PC-3 (cell line): ENCODE results near the gene IBTK. TPM values are rescaled to one million over a fixed set of nuclear protein-coding genes. Genes with fewer than 3 reads are reported as not detected.
A peak's percentile ranks its signal among the peaks of the same experiment; 100 is the strongest.

Experiments
- ATAC-seq: fragments of 200-7000 bp; cut with Tn5 transposase; 2 replicates; pipeline ENCODE4 v1.9.1; 2020; ENCODE audit warnings: mild to moderate bottlenecking, moderate library complexity
- BruUV-seq: library from RNA; stranded (reverse); fragments of 400-500 nt; replicated peaks from 2 replicates; lab custom pipeline; 2021; lab: Mats Ljungman, UMichigan
- CTCF ChIA-PET: fragments of 300-600 bp; sonication (Branson Sonifier 250); formaldehyde crosslinking; loops from one replicate; lab custom pipeline; 2022; ENCODE audit warnings: antibody characterized with exemption; lab: Charles Lee
- POLR2A ChIA-PET: fragments of 300-600 bp; sonication (Branson Sonifier 250); formaldehyde crosslinking; loops from one replicate; lab custom pipeline; 2022; ENCODE audit warnings: antibody characterized with exemption; ENCODE audit not compliant: unreplicated experiment; lab: Charles Lee
- DNase-seq: peaks from one replicate; pipeline ENCODE4 v3.0.0-alpha.2; 2015
- H2AFZ ChIP-seq: fragments of 300-600 bp; sonication (generic); 2 replicates; pipeline ENCODE4 v1.6.0; 2016; ENCODE audit warnings: antibody characterized with exemption, low read length
- H3F3A ChIP-seq: fragments of 300-600 bp; sonication (generic); one replicate; pipeline ENCODE4 v1.6.0; 2017; ENCODE audit warnings: antibody characterized with exemption, low read length, control low read depth, mild to moderate bottlenecking; ENCODE audit not compliant: unreplicated experiment
- H3K27ac ChIP-seq: fragments of 300-600 bp; sonication (generic); 2 replicates; pipeline ENCODE4 v1.5.1; 2016; ENCODE audit warnings: mild to moderate bottlenecking, low read length
- H3K27me3 ChIP-seq: fragments of 300-600 bp; sonication (generic); 2 replicates; pipeline ENCODE4 v1.6.1; 2016; ENCODE audit warnings: low read length, mixed read lengths
- H3K36me3 ChIP-seq: fragments of 300-600 bp; sonication (generic); 2 replicates; pipeline ENCODE4 v1.6.1; 2016; ENCODE audit warnings: low read depth, mixed run types, low read length, mixed read lengths
- H3K4me1 ChIP-seq: fragments of 300-600 bp; sonication (generic); 2 replicates; pipeline ENCODE4 v1.5.1; 2016; ENCODE audit warnings: low read length; ENCODE audit not compliant: insufficient read depth
- H3K4me2 ChIP-seq: fragments of 300-600 bp; sonication (generic); 2 replicates; pipeline ENCODE4 v1.6.0; 2016; ENCODE audit warnings: low read length
- H3K4me3 ChIP-seq: fragments of 300-600 bp; sonication (generic); 2 replicates; pipeline ENCODE4 v1.5.1; 2016; ENCODE audit warnings: mild to moderate bottlenecking, low read length, mixed read lengths
- H3K79me2 ChIP-seq: fragments of 300-600 bp; sonication (generic); 2 replicates; pipeline ENCODE4 v1.6.1; 2017; ENCODE audit warnings: low read length, mixed read lengths
- H3K9ac ChIP-seq: fragments of 300-600 bp; sonication (generic); 2 replicates; pipeline ENCODE4 v1.6.0; 2016; ENCODE audit warnings: mild to moderate bottlenecking, low read length
- H3K9me2 ChIP-seq: fragments of 300-600 bp; sonication (generic); replicated peaks from 2 replicates; pipeline ENCODE4 v1.6.1; 2016; ENCODE audit warnings: mixed run types, low read length, mixed read lengths
- H3K9me3 ChIP-seq: fragments of 300-600 bp; sonication (generic); 2 replicates; pipeline ENCODE4 v1.6.1; 2016; ENCODE audit warnings: low read length, mixed read lengths
- H4K20me1 ChIP-seq: fragments of 300-600 bp; sonication (generic); 2 replicates; pipeline ENCODE4 v1.6.1; 2016; ENCODE audit warnings: low read length, mixed read lengths
- EZH2 ChIP-seq: fragments of 300-600 bp; sonication (generic); IDR thresholded peaks from one replicate; pipeline ENCODE4 v1.6.1; 2017; ENCODE audit warnings: antibody characterized with exemption, mild to moderate bottlenecking, low read length; ENCODE audit not compliant: unreplicated experiment
- EZH2phosphoT487 ChIP-seq: fragments of 300-600 bp; sonication (generic); IDR thresholded peaks from 2 replicates; pipeline ENCODE4 v1.6.1; 2018; ENCODE audit warnings: mild to moderate bottlenecking, antibody characterized with exemption, low read length, borderline replicate concordance
- intact Hi-C: fragments of 100-400 bp; cut with micrococcal nuclease; formaldehyde crosslinking; loops from 2 replicates; pipeline ENCODE4 v1.9.0; 2023
- total RNA-seq: library from RNA; depleted of rRNA; stranded (reverse); fragments of >200 nt; gene quantifications from 2 replicates; pipeline ENCODE4 v1.2.3, GENCODE V29; 2014
- TF ChIP-seq, protein P1 (sequence below): fragments of 300-600 bp; sonication (generic); conservative IDR thresholded peaks from 2 replicates; pipeline ENCODE4 v1.5.1; 2017; ENCODE audit warnings: antibody characterized with exemption, low read depth, mild to moderate bottlenecking, low read length

Gene IBTK
- total RNA-seq, 1 experiment from 2014 or later, result 17.2 TPM

DNA sequence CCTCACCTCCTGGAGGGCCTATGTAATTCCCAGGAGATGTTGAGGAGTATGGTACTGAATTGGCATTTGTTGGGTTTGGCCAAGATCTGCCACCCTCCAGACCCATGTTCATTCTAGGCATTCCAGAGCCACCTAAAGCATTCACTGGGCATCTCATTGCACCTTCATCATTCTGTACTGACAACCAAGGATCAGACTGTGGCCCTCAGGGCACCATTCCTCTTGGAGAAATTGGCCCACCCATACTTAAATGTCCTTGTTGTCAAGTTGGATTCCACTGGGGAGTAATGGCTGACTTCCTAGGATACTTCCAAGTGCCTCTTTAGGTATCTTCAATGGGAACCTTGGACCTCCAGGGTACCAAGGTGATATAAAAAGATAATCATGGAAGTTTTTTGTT is 16.8 kb upstream of the IBTK start:
- ChIA-PET POLR2A (no interaction called here), CTCF (no interaction called here)
- Histone ChIP-seq H3K27me3 (no peaks in the 10 kb centered on the region), H3K9me2 (no peaks in the 10 kb centered on the region), H2AFZ (no peak overlapping the region), H3K9ac (no peak overlapping the region), H3F3A (no peaks in the 10 kb centered on the region), H3K4me3 (no peak overlapping the region), H3K4me2 (no peak overlapping the region), H3K79me2 (no peaks in the 10 kb centered on the region), H3K27ac (no peak overlapping the region), H3K36me3 (no peaks in the 10 kb centered on the region), H4K20me1 (no peaks in the 10 kb centered on the region), H3K9me3 (no peaks in the 10 kb centered on the region), H3K4me1 (peaks cover 32% of the 10 kb centered on the region)
- DNase-seq (no peak), ATAC-seq (no peak)
- intact Hi-C loops, result no loop called here
- TF ChIP-seq EZH2phosphoT487 (no peak), EZH2 (no peak)
- TF ChIP-seq, protein P1, sequence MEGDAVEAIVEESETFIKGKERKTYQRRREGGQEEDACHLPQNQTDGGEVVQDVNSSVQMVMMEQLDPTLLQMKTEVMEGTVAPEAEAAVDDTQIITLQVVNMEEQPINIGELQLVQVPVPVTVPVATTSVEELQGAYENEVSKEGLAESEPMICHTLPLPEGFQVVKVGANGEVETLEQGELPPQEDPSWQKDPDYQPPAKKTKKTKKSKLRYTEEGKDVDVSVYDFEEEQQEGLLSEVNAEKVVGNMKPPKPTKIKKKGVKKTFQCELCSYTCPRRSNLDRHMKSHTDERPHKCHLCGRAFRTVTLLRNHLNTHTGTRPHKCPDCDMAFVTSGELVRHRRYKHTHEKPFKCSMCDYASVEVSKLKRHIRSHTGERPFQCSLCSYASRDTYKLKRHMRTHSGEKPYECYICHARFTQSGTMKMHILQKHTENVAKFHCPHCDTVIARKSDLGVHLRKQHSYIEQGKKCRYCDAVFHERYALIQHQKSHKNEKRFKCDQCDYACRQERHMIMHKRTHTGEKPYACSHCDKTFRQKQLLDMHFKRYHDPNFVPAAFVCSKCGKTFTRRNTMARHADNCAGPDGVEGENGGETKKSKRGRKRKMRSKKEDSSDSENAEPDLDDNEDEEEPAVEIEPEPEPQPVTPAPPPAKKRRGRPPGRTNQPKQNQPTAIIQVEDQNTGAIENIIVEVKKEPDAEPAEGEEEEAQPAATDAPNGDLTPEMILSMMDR, result no peak
- BruUV-seq, result no TSS peak

DNA sequence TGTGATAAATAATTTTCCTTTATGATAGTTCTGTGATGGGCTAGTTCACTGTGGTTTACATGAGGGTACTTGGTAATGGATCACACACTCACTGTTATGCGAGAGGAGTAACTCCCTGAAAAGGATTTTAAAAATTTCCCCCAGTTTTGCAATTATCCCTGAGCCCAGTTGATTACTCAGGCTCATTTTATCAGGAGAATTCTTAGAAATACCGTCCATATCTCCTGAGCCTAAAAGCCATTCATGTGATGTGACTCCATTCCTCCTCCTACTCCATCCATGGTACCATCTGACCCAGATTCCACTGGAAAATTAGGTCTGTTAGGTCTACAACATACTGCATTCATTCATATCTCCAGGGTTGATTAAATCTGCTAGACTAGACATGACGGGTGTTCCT is 16.4 kb upstream of the IBTK start:
- BruUV-seq, result no TSS peak
- no peak for ATAC-seq
- DNase-seq, result no peak
- ChIA-PET POLR2A (no interaction called here), CTCF (no interaction called here)
- Histone ChIP-seq H3K79me2 (no peaks in the 10 kb centered on the region), H3K4me2 (no peak overlapping the region), H3K4me1 (peaks cover 31% of the 10 kb centered on the region), H3K9me3 (no peaks in the 10 kb centered on the region), H2AFZ (no peak overlapping the region), H3K9ac (no peak overlapping the region), H3K4me3 (no peak overlapping the region), H3K9me2 (no peaks in the 10 kb centered on the region), H3K27me3 (no peaks in the 10 kb centered on the region), H4K20me1 (no peaks in the 10 kb centered on the region), H3F3A (no peaks in the 10 kb centered on the region), H3K36me3 (no peaks in the 10 kb centered on the region), H3K27ac (no peak overlapping the region)
- no peak for TF ChIP-seq EZH2
- TF ChIP-seq, protein P1, result no peak
- TF ChIP-seq EZH2phosphoT487, result no peak
- intact Hi-C loops, result no loop called here

DNA sequence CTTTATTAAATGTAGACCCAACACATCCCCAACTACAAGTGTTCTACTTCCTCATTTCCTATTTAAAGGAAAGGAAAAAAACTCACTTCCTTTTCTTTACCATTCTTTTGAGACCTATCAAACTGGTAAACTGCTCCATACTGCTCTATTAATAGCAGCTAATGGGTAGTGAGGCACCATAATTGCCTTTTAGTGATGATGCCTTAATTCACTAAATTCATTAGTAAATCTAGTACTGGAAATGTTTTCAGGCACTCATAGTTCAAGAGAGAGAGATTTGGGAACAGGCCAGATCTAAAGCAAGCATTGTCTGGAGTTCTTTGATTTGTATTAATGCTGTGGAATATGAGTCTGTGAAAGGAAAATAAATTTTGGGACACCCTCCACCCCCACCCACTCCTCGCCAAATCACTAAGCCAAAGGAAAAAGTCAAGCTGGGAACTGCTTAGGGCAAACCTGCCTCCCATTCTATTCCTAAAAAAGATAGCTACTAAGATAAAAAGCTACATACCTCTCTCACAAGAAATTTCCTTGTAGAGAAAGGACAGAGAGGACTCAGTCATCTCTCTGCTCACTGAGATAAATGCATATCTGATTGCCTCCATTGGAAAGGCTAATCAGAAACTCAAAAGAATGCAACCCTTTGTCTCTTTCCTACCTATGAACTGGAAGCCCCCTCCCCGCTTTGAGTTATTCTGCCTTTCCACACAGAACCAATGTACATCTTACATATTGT is 13.6 kb upstream of the IBTK start:
- no peak overlapping the region for H2AFZ ChIP-seq
- no TSS peak for BruUV-seq
- ATAC-seq (no peak), DNase-seq (no peak)
- peak overlapping the region; percentile 61; the same call in 1 of the 2 replicates for H3K4me2 ChIP-seq
- H3K27ac ChIP-seq, result peak overlapping the region; percentile 69
- peaks cover 28% of the 10 kb centered on the region for H3K4me1 ChIP-seq
- no peak overlapping the region; the same call in 1 of the 2 replicates for H3K9ac ChIP-seq
- no peaks in the 10 kb centered on the region for H3F3A ChIP-seq
- no peaks in the 10 kb centered on the region for H3K9me3 ChIP-seq
- TF ChIP-seq, protein P1, result no peak
- TF ChIP-seq EZH2phosphoT487, result no peak
- no peak for TF ChIP-seq EZH2
- ChIA-PET POLR2A (interaction anchor here (0.5 kb wide), 1 partner anchor 43 kb away, joined by 4 read pairs; no protein-coding TSS in a partner anchor), CTCF (interaction anchor here (0.6 kb wide), 1 partner anchor 162 kb away, joined by 7 read pairs; no protein-coding TSS in a partner anchor)
- H3K79me2 ChIP-seq, result no peaks in the 10 kb centered on the region
- no peak overlapping the region for H3K4me3 ChIP-seq
- no peaks in the 10 kb centered on the region for H3K36me3 ChIP-seq
- H4K20me1 ChIP-seq, result no peaks in the 10 kb centered on the region
- intact Hi-C loops, result no loop called here
- no peaks in the 10 kb centered on the region for H3K9me2 ChIP-seq
- H3K27me3 ChIP-seq, result no peaks in the 10 kb centered on the region
